NCI-H1417 treated with DMSO at 0.1 percent for 48 hours (cell line): ENCODE data around the gene MAPKAPK3.

Source experiments
- DNase-seq: peaks from one replicate; lab custom pipeline; 2025; lab: John Stamatoyannopoulos, UW

The MAPKAPK3 gene

DNA sequence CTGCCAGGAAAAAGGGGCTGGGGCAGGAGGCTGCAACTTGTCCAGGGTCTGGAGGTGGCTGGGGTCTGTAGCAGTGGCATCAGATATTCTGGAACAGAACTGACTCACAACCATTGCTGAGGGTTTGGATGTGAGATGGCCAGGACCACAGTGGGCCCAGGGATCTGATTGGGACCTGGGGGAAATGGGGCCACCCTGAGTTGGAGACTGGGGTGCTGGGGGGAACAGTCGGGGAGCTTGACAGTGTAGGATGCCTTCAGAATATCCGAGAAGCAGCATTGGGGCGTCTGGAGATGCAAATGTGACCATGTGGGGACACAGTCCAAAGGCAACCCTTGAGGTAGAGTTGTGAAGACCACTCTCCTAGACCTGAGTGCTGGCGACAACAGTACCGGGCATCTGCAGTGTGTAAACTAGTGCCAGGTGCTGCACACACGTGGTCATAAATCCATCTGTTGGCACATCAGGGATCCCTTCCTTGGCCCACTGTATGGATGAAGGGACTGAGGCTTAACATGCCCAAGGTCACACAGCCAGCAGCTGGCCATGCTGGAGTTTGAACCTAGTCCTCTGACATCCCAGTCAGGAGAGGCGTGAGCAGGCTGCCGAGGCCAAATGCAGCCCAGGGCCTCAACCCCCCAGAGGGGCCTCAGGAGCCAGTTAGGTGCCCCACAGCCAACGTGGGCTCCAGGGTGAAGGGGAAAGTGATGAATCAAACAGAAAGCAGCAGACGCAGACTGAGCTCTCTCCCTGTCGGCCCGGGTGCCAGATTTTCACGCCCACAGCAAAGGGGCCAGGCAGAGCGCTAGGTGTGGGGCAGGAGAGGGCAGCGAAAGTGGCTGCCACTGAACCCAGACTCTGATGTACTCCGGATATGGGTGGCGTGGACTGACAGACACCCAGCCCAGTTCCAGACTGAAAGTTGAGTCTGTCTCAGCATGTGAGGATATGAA, 28.9 kb upstream of the MAPKAPK3 start:
- DNase-seq, result no peak

DNA sequence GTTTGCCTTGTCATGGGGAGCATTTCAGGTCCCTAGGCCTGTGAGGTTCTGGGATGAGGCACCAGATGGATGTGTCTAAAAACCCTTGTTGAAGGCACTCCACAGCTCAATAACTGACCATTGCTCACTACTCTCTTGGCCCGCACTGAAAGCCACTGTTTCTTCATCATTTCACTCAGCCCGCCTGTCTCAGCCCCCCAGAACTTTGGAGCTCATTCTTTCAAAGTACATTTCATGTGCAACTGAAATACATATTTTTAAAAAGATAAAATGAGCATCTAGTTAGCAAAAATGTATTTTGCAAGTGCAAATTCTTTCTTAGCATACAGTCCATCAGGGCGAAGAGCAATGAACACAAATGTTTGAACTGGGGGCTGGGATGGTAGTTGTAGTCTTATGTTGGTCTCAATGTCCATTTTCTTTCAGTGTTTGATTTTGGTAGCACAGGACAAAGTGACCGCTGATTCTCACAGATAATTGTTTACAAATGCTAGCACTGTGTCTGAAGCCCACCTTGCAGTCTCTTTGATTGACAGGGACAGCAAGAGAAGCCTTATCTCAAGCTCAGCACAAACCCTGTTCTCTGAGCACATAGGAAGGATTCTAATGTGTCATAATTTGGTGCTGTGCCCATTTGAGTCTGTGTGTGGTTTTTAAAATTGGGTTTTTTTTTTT, 28.1 kb upstream of the MAPKAPK3 start:
- no peak for DNase-seq

DNA sequence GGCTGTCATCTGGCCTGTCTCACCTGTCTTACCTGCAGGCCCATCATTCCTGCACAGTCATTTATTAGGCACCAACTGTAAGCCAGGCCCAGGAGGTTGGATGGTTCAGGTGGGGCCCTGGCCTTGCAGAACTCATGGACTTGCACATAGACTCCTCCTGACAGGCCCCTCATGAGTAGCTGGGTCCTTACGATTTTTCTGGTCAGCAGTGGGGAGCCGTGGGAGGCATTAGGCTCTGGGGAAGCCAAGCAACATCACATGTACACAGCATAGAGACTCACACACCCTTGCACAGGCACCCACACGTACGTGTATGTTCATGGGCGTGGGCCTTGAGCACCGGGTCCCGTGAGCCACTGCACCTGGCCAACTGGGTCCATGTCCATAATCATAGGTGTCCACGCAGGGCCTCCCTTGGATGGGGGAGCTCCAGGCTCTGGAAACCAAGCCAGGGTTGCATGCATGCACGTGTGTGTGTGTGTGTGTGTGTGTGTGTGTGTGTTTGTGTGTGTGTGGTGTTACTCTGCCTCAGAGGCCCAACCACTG, 25.7 kb upstream of the MAPKAPK3 start:
- no peak for DNase-seq

DNA sequence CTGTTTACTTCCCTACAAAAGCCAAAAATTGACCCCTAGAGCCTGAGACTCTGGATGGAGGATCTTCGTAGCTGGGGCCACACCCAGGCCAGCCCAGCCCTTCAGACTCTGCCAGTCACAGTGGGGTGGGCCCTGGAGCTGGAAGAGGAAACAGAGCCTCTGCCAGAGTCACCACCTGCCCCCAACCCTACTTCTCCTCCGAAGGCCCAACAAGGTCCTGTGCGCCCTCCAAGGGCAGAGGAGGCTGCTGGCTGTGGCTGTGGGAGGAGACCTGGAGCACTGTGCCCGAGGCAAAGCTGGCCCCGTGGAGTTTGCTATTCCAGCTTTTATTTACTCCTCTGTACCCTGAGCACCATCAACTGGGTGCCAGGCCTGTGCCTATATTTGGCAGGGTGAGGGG, 24.4 kb upstream of the MAPKAPK3 start:
- no peak for DNase-seq

DNA sequence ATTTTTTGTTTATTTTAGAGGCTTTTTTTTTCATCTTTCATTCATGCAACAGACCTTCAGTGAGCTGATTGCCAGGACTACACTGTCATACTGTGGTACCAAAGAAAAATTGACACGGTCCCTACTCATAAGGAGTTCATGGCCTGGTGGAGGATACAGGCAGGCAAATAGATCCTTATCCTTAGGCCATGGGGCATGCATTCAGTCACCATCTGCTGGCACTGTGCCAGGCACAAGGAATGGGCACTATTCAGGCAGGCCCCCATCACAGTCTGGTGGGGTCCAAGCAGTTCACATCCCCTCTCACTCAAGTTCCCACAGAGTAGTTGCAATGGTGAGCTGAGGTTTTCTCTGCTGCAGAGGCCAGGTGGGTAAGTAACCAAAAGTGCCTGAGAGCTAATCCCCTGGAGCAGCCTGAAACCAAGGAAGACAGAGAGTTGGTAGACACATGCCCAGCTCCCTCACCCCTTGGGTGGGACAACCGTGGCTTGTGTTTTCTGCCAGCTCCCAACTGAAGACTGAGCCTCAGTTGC, 22.6 kb upstream of the MAPKAPK3 start:
- DNase-seq, result no peak

DNA sequence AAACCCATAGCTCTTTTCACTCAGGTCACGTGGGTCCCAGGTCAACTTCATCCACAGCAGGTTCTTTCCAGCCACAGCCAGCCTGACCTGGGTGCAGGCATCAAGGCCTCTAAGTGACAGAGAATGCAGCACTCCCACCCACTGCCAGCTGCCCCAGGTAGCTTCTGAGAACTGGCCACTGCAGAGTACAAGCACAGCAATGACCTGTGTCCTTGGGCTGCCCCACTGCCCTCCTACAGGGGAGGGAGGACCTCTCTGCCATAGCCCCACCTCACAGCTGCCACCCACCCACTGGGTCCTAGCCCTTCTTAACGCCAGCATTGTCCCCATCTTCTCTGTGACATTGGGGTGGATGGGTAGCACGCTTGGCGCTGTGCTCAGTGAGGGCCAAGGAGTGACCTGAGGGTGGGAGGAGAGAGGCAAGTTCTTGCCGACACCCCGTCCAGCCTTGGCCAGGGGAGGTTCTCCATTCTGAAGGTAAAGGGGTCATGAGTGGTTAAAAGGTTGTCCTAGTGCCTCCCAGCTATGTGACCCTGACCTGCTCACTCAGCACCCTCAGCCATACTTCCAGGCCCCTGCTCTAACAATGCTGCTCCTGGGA, 17.7 kb upstream of the MAPKAPK3 start:
- no peak for DNase-seq

DNA sequence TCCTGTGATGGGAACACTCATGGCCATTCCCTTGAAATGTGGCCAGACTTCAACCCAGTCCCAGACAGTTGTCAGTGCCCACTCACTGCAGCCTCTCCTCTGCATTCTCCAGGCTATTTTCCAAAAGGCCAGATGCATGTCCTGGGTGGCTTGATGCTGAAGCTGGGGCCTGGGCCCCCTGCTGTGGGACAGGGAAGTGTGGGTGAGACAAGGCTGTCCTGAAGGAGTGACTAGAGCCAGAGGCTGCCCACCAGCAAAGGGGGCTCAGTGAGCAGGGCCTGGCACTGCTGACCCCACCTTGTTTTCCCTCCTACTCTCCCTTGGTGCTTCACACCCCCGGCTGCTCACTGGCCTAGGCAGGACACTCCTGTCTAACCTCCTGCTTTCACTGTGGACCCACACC, 17.2 kb upstream of the MAPKAPK3 start:
- no peak for DNase-seq

DNA sequence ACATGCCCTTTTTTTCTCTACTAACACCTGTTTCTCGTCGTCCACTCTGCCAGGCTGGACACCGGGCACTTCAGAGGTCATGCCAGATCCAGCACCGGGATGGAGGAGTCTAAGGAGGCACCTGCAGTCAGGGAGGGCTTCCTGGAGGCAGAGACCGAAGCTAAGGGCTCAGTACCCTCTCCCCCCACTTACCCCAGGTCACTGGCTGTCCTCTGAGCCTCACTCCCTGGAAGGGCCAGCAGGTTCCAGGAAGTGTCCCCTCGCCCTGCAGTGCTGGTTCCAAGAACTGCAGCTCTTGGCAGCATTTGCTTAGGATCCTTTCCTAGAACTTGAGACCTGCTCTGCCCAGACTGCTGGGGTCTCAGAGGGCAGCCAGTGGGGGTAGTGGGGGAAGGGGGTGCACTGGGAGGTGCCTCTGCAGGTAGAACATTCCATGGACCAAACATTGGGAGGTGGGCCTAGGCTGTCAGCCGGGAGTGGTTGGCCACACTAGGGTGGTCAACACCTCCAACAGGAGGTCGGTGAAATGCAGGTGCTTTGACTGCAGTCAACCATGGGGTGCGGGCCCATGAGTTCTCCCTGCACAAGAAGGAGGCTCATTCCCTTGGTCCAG, 16.7 kb upstream of the MAPKAPK3 start:
- DNase-seq, result no peak

DNA sequence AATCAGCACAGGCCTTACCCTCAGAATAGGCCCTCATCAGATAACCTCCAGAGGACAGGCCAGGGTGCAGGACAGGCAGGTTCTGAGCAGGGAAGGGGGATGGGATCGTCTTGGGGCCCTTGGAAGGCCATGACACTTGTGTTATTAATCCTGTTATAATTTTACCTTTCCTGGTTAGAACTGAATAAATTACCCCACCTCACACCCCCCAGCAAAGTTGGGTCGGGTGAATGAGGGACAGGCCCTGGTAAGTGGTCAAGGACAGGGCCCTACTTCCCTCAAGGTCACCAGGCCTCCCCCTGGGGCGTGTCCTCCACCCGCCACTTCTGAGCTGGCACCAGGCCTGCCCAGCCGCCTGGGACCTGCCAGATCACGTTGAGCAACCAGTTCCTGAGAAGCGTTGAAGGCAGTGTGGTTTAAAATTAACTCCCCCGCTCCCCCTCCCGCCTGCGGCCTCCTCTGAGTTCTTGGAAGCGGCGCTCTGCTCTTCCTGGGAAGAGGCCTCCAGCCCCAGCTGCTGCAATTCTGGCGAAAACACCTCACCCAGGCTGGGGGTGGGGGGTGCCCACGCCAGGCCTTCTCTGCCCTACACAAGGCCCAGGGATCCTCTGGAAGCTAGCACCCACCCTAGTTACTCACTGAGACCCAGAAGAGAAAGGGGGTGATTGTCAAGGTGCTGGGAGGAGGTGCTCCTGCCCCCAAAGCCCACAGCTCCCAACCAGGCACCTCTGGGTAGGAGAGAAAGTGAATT, 15.9 kb upstream of the MAPKAPK3 start:
- no peak for DNase-seq

DNA sequence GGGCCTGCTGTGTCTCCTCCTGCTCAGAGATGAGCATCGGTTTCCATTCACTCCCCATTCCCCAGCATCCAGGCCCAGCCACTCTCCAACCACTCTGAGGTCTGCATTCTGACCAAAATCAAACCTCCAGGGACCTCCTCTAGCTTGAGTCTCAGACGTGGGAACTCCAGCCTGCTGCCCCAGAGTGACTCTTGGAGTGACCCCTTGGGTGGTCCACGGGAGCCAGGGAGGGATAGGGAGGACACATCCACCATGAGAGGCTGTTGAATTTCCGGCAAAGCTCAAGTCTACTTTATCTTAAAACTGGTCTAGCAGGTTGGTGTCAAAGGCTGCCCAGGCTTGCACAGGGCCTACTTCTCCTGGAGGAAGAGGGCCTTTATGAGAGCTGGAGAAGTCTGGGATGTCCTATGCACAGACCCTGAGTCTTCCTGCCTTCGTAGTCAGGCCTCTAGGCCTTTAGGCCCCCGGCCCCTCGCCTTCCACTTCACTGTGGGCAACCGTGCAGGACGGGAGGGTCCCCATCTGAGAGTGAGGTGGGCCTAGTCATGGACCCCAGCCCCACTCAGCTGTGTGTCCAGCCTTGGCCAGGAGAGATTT, 14.3 kb upstream of the MAPKAPK3 start:
- no peak for DNase-seq

DNA sequence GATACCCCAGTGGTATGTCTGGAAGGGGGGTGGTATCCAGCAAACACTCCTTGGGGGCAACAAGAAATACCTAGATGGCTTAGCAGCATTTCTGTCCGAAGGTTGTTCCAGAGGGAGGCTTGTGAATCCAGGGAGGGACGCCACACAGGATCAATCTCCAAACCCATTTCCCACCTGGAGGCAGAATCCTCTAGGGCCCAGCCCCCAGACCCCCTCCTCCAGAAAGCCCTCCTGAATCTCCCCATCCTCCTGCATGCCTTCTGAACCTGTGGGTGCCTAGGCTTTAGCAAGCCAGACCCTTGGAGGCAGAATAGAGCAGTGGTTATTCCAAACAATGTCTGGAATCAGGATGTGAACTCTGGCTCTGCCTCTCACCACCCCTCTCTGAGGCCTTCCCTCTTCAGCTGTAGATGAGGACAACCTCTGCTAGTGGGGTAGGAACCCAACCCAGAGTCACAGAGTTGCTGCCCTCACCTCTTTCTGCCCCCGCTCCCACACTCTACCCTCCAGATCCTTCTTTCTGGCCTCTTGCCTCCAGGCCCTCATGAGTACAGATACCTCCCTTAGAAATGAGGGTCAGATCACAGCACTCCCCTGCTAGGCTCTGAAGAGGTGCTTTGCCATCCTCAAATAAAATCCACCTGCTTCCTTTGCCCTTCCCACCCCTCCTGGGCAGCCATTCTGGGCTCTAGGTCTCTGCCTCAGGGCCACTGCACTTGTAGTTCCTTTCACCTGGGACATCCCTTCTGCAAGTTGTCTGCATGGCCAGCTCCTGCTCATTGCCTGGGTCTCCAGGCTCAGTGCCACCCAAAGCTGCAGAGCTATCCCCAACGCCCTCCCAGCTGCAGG, 13.5 kb upstream of the MAPKAPK3 start:
- DNase-seq, result no peak

DNA sequence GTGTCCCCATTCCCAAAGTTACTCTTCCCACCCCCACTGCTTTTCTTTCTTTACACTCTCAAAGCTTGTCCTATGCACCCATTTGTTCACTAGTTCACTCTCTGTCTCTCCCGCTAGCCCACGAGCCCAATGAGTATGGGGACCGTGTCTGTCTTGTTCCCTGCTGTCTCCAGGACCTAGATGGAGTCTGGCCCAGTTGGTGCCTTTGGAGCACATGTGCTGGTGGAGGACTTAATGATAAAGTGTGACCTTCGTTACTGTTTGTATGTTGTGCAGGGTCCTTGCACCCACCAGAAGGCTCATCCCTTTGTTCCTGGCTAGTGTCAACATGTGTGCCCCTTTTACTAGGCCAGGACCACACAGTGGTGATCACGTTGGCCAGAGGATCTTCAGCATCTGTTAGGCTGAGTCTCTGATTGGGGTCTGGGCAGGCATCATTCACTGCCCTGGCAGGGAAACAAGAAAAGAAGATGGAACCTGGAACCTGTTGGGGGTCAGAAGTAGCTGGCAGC, 12.8 kb upstream of the MAPKAPK3 start:
- no peak for DNase-seq

DNA sequence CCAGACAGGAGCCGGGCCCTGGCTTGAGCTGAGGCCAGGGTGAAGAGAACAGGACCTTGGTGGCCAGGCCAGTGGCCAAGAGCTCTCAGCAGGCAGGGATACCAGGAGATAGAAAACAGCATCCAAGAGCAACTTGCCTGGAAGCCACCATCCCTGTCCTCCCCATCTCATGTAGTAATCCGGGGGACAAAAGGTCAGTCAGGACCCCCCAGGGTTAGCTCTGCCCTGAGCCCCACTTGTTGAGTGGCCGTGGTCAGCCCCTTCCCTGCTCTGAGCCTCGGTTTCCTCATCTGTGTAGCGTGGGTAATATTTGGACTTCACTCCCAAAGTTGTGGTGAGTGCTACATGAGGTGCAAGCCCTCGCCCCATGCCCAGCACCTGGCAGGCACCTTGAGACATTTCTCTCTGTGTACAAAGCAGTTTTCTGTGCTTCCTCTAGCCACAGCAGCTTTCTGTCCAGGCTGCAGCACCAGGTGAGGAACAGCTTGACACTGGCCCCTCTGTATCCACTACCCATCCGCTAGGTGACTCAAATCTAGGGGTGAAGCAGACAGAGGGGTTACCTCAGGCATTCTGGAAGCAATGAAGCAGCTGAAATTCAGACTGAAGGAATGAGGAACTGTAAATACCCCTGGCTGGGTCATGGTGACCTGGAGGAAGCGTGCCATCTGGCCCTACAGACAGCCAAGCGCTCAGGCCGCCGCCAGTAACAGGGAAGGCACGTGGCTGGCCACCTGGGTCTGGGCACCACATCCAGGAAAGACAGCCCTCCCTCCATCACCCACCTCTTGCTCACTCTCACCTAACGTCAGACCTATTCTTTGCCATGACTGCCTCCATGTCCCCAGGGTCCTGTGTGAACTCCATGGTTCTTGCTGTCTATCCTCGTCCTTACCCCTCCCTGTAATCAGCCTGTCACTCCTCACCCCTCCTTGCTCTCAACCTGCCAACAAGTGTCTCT, 12.0 kb upstream of the MAPKAPK3 start:
- no peak for DNase-seq

DNA sequence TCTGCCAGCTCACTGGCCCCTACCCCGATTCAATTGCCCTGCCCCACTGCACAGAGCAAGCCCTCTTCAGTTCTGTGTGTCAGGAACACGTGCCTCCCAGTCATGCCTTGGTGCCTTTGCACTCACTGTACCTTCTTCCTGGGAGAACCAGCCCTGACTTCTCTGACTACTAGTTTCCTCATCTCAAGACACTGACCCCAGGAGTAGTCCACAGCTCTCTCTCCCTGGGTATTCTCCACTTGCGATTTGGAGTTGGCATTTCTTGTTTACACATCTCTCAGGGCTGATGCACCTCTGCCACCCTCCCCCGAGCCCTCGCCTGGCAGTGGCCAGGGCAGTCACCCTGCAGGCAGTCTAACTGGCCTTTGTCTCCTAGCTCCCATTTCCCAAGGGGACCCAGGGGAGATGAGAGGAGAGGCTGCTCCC, 11.0 kb upstream of the MAPKAPK3 start:
- DNase-seq, result no peak

DNA sequence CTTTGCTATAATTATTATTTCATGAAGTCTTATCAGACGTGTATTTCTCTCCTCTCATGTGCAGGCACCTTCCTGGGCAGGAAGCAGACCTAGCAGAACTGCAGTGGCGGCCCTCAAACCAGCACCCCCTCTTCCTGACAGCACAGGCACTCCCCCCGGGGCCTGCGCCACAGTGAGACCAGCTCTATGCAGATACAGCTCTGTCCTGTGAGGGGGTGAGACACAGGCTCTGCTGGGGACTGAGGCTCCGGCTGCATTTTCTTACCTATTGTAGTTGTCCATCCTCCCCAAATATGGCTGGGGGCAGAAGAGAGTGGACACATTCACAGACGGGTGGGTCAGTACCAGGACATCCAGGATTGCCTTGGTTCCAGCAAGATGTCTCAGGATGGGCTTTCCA, 10.4 kb upstream of the MAPKAPK3 start:
- DNase-seq, result no peak

DNA sequence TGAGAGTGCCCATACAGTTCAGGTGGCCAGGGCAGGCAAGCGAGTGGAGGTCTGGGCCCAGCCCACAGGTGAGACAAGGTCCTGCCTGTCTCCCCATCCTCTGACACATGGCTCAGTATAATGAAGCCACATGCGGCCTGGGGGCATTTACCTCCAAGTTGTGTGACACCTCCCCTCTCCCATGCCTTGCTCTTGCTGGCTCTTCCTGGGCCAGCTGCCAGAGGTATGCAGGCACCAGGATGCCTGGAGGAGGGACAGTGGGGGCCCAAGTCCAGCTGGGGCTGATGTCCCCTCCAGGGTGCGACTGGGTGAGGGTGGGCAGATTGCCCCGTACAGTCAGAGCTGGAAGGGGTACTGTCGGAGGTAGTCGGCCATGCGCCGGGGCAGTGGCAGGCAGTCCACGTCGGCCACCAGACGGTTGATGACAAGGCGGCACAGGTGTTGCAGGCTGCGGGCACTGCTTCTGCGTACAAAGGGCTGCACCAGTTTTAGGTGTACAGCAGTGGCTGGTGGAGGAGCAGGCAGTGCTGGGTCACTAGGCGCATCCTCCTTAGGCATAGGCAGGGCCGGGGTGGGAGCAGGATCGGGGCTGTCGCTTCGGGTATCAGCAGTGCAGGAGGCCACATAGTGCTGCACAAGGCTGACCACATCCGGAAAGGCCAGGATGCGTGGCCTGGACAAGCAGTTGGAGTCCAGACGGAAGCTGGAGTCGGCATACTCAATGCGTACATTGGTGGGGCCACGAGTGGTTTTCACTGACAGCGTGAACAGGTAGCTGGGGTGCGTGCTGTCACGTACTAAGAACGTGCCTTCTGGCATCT, 9.5 kb upstream of the MAPKAPK3 start:
- DNase-seq, result no peak

DNA sequence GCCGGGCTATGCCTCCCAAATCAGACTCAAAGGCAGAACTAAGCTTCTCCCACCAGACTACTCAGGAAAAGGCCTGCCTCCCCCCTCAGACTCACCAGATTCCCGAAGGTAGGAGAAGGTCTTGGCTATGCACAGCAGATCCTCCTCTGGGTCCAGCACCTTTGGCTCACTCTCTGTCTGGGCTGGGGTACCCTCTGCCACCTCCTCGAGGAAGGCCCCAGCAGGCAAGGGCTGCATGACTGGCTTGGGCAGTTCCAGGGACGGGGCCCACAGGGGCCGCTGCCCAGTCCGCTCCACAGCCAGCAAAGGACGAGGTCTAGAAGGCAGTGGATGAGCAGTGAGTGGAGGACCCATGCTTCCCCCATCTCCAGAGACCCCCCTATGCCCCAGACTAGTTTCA, 8.7 kb upstream of the MAPKAPK3 start:
- DNase-seq, result no peak
